VCaP (cell line): ENCODE results near the gene TRPM3.
"Not testable (repeated sequence)": the region's sequence is repeated elsewhere in the genome, so short reads cannot be mapped to it uniquely, and the experiment has no call there.

Experiments
- H3K27ac ChIP-seq: fragments of 450-650 bp; 2 replicates; pipeline ENCODE4 v1.5.1; 2017
- CTCF ChIP-seq: fragments of 450-650 bp; conservative IDR thresholded peaks from 2 replicates; pipeline ENCODE4 v1.5.1; 2017; ENCODE audit warnings: mild to moderate bottlenecking, moderate library complexity

Gene TRPM3

DNA sequence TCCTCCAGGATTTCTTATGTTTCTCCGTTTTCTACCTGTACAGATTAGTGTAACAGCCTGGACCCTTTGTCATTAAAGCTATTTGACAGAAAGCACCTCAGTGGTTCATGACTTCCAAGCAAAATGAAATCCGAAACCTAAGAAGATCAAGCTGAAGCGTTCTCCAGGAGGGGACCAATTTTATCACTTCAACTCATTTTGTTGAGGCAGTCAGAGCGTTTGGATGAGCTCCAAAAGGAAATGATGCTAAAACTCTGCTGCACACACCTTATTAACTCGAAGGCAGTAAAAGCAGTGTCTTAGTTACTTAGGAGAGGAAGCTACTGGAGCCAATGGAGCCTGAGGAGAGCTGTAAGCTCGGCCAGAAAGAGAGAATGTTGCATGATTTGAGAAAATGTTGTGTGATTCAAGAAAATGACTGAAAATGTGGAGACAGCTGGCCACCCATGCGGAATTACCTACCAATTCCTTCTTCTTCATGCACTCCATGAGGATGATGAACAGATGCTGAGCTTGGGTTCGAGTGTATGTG lies 360.2 kb downstream of the TRPM3 start:
- no peak for TF ChIP-seq CTCF
- peak overlapping the region; percentile 90 for H3K27ac ChIP-seq

- no peak for TF ChIP-seq CTCF
- peak overlapping the region; percentile 90 for H3K27ac ChIP-seq
These were observed 361.2 kb downstream of the TRPM3 start for GRCh38 chr9:70760228-70760627.

GRCh38 chr9:70753311-70753710 lies 368.1 kb downstream of the TRPM3 start:
- TF ChIP-seq CTCF: no peak
- no peak overlapping the region for H3K27ac ChIP-seq

- no peak for TF ChIP-seq CTCF
- no peak overlapping the region for H3K27ac ChIP-seq
These were observed 372.4 kb downstream of the TRPM3 start for GRCh38 chr9:70749066-70749465.

- no peak for TF ChIP-seq CTCF
- H3K27ac ChIP-seq: peak overlapping the region; percentile 54
These were observed 374.1 kb downstream of the TRPM3 start for GRCh38 chr9:70747261-70747718.

GRCh38 chr9:70746760-70747159 lies 374.7 kb downstream of the TRPM3 start:
- no peak for TF ChIP-seq CTCF
- peak overlapping the region; percentile 54 for H3K27ac ChIP-seq

- no peak for TF ChIP-seq CTCF
- H3K27ac ChIP-seq: peak overlapping the region; percentile 54
These were observed 375.1 kb downstream of the TRPM3 start for GRCh38 chr9:70746316-70746715.

DNA sequence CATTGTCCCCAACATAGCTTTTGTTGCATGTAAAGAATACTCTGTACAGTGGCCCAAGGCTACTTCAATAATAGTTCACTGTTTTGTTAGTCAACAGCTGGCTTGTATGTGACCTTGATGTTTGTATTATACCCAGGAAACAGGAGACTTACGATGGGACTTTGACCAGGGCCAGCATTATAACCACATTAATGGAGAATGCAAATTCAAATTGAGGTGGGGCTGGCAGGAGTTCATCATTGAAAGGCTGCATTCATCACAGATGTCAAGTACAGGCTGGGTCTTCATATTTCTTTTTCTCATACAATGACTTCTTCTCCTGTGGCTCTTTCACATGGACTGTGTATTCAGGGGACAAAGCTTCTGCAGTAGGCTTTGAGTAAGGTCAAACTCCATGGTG lies 396.6 kb downstream of the TRPM3 start:
- H3K27ac ChIP-seq: not testable (repeated sequence)

GRCh38 chr9:70724025-70724424 lies 397.4 kb downstream of the TRPM3 start:
- H3K27ac ChIP-seq: not testable (repeated sequence)

- not testable (repeated sequence) for H3K27ac ChIP-seq
These were observed 414.6 kb downstream of the TRPM3 start for GRCh38 chr9:70706797-70707196.
